GM12891 (cell line): ENCODE results near the gene ANKS1B.

ENCODE experiments used
- PAX5 ChIP-seq: IDR thresholded peaks from 2 replicates; pipeline ENCODE4 v1.6.1; 2011; ENCODE audit warnings: low read length, moderate library complexity, mild to moderate bottlenecking; ENCODE audit not compliant: insufficient read depth, severe bottlenecking
- POLR2A ChIP-seq: IDR thresholded peaks from 2 replicates; pipeline ENCODE4 v1.6.1; 2011; ENCODE audit warnings: low read depth, low read length, control low read depth
- POLR2AphosphoS5 ChIP-seq: IDR thresholded peaks from 2 replicates; pipeline ENCODE4 v1.6.1; 2011; ENCODE audit warnings: low read depth, low read length, control low read depth
- TAF1 ChIP-seq: IDR thresholded peaks from 2 replicates; pipeline ENCODE4 v1.6.1; 2011; ENCODE audit warnings: low read depth, low read length, control low read depth

GRCh38 chr12:99224237-99224636 is 760.5 kb downstream of the ANKS1B start:
- TF ChIP-seq POLR2A (no peak), PAX5 (no peak), POLR2AphosphoS5 (no peak), TAF1 (no peak)
